HG03439 (cell line): ENCODE data around the gene NAMPT.

Experiments
- ATAC-seq: cut with Tn5 transposase; IDR thresholded peaks from one replicate; pipeline ENCODE4 v1.9.1; 2021; ENCODE audit warnings: mild to moderate bottlenecking, moderate library complexity; ENCODE audit not compliant: unreplicated experiment

Gene NAMPT

GRCh38 chr7:106276513-106276912 is 8.3 kb downstream of the NAMPT start:
- ATAC-seq: no peak

DNA sequence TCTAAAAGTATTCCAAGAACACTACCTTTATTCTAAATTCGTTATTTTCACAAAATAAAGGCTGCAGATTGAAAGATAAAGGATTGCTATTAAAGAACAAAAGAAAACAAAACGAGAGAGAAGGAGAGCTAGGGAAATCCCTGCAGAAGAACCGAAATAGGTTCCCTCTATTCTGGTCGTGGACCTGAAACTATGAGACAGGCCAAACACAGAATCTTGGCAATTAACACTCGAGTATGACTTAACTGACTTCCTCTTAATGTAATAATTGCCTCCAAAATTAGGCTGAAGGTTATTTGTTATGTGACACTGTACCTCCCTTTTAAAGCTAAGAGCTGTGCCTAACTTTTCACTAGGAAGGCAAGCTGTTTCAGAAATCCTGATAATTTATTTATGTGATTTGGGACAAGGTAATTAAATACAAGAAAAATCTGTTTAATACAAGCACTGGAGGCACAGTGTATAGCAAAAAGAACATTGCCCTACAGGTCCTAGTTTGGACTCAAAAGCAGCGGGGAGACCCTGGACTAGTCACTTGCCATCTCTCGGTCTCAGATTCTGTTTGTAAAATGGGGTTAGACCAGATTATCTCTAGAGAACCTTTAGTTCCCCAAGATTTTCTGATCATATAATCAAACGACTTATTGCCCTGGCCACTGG is 11.6 kb downstream of the NAMPT start:
- ATAC-seq: no peak

- ATAC-seq: no peak
These were observed 14.4 kb downstream of the NAMPT start for GRCh38 chr7:106270122-106270977.

GRCh38 chr7:106269254-106269961 is 15.4 kb downstream of the NAMPT start:
- no peak for ATAC-seq

DNA sequence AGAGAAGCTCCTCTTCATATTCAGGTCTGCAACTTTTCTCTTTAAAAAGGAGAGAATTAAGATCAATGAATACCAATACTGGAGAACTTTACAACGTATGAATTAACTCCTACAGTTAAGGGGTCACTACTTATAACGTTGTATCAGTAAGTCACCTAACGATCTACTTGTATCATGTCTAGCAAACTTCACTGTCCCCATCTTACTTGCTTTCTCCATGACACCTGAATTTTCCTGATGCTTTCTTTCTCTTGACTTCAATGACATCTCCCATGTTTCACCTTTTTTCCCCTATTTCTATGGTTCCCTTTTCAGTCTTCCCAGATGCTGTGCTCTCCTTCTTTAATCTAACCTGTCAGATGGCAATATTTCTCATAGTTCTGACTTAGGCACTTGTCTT is 19.6 kb downstream of the NAMPT start:
- no peak for ATAC-seq

- ATAC-seq: no peak
These were observed 22.4 kb downstream of the NAMPT start for GRCh38 chr7:106262221-106262881.

GRCh38 chr7:106260136-106260561 is 24.6 kb downstream of the NAMPT start:
- no peak for ATAC-seq

GRCh38 chr7:106258789-106259188 is 26.0 kb downstream of the NAMPT start:
- ATAC-seq: no peak

DNA sequence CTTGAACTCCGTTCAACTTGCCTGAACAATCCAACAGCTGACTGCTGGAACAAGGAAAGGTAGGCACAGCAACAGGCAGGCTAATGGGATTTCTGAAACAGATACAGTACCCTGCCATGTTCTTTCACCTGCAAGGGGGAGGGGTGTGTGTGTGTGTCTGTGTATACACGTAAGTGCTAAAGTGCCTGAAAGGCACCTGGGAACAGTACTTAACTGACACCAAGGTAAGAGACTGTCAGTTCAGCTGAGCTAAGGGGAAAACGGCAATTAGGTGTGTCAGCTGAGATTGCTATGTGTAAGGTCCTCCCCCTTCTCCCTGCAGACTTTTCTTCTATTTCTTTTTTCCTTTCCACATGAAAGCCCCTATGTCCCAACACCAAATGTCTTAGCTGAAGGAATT is 27.0 kb downstream of the NAMPT start:
- ATAC-seq: no peak

DNA sequence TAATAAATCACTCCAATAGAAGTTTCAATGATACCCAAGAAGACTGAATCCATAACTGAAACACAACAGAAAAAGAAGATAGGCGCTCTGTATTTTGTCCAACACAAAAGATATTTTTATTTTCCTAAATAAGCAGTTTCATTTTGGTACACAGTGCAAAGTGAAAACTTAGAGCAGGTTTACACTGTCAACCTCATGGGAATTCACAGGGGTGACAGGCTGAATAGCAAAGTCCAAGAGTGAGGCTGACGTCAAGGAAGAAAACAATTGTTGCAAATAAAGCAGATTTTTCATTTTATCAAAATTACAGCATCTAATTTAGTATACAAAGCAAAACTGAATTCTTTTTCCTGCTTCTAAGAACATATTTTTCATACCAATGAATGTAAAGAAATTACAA is 28.6 kb downstream of the NAMPT start:
- ATAC-seq: no peak

- ATAC-seq: no peak
These were observed 29.5 kb downstream of the NAMPT start for GRCh38 chr7:106255246-106255645.

GRCh38 chr7:106254525-106255116 is 30.2 kb downstream of the NAMPT start:
- no peak for ATAC-seq

DNA sequence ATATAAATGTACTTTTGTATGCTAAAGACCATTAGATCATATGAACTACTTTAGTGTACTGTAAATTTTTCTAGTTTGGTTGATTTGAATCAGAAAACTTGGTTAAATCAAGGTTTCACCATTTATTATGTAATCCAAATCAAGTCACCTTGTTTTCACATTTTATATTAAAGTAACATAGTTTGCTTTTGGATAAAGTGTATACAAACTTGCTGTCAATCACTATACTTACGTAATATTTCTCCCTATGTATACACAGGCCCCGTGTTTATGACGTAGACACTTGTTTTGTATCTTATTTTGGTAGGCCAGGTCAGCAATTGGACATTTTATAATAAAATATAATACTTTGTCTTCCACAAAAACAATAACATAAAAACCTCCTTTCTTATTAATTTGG is 32.2 kb downstream of the NAMPT start:
- no peak for ATAC-seq

- no peak for ATAC-seq
These were observed 35.3 kb downstream of the NAMPT start for GRCh38 chr7:106249488-106249887.

DNA sequence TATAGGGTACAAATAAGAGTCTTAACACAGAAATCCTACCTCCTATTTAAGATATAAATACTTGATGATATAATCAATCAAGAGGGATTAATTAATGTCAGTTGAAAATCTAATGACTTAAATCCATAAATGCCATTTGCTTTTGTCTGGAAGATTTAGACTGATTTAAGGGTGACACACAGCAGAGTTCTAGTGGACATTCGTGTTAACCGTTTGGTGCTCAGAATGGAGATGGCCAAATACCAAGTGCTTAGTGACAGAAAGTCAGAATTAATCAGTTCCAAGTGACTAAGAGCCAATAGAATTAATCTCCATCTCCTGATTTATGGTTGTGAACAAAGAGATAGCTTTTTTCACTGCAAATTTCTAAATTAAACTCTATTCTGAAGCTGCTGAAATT is 36.2 kb downstream of the NAMPT start:
- ATAC-seq: no peak

DNA sequence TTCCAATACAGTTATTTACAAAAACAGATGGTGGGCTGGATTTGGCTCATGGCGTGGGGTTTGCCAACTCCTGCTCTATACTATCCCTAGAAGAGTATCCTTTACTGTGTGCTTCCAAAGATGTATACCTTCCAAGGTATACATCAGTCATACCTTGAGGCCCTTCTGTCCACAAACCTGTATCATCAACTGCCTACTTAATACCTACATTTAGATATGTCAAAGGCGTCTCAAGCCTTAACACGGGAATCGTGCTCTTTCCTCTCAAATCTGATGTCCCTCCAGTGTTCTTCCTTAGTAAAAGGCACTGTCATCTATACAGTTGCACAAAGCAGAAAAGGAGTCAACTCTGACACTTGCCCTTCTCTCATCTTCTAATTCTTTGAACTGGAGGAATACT is 36.9 kb downstream of the NAMPT start:
- ATAC-seq: no peak

- ATAC-seq: no peak
These were observed 37.7 kb downstream of the NAMPT start for GRCh38 chr7:106246902-106247711.

DNA sequence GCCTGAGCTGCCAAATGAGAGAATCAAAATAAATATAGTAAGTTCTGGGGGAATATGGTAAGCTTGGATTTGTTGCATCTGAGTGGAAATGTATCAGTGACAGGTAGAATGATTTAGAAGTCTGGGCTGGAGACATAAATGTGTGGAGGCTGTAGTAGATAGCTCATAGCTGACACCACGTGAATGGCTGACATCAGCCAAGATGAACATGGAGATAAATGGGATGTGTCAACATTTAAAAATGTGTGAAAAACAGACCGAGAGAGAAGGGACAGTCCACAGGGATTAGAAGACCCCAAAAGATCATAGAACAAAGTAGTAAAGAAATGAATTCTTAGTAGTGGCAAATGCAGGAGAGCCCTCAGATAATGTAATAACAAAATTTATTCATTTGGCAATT is 40.9 kb downstream of the NAMPT start:
- ATAC-seq: no peak

DNA sequence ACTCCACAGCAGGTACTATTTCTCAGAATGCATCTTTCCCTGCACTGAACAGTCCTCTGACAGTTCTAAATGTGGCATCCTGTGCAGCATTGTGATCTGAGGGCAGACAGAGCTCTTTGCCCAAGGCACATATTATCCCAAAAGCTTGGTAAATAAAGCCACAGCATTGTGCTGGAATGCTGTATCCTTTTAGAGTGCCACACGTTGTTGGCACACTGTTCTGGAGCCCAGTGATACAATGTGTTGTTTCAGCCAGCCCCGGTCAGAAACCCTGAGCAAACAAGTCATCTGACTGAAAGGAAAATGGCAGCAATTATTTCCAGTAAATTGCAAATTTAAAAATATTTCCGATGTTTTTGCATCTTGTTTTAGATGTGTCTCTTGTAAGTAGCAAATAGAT is 45.4 kb downstream of the NAMPT start:
- no peak for ATAC-seq

GRCh38 chr7:106238830-106239229 is 46.0 kb downstream of the NAMPT start:
- ATAC-seq: no peak
